Keratinocyte (primary cell): ENCODE measurements around the gene WTIP.

Source experiments
- CTCF ChIP-seq, 3 experiments: IDR thresholded peaks in 1 of 3; conservative IDR thresholded peaks in 1 of 3; optimal IDR thresholded peaks in 1 of 3; 2 replicates in 2 of 3; 3 replicates in 1 of 3; pipeline versions ENCODE3 to v1.5.1; 2011; ENCODE audit warnings: low read length in 3 of 3, mild to moderate bottlenecking in 3 of 3, moderate library complexity in 2 of 3, control low read depth in 1 of 3, inconsistent platforms in 1 of 3; ENCODE audit not compliant: insufficient read depth in 2 of 3; ENCODE audit errors: extremely low read depth in 1 of 3
- EZH2 ChIP-seq: IDR thresholded peaks from one replicate; pipeline ENCODE4 v1.6.1; 2012; ENCODE audit warnings: inconsistent platforms, mild to moderate bottlenecking, low read length, moderate library complexity

GRCh38 chr19:34506026-34506370 is 24.4 kb downstream of the WTIP start:
- TF ChIP-seq CTCF (optimal IDR thresholded peaks at IDR 0.05 in 1 of 3, IDR thresholded peaks at IDR 0.05 in 1 of 3, conservative IDR thresholded peaks at IDR 0.05 in 1 of 3; ENCODE audit: extremely low read depth in 1 of 3, insufficient read depth in 2 of 3, low read length in 3 of 3) (no peak), EZH2 (no peak)
